ENCODE results near the gene CDC20.

GRCh38 chr1:43337588-43337987, 21.2 kb upstream of the CDC20 start, which contains the start of gene MPL:
- TF ChIP-seq, protein P1, sequence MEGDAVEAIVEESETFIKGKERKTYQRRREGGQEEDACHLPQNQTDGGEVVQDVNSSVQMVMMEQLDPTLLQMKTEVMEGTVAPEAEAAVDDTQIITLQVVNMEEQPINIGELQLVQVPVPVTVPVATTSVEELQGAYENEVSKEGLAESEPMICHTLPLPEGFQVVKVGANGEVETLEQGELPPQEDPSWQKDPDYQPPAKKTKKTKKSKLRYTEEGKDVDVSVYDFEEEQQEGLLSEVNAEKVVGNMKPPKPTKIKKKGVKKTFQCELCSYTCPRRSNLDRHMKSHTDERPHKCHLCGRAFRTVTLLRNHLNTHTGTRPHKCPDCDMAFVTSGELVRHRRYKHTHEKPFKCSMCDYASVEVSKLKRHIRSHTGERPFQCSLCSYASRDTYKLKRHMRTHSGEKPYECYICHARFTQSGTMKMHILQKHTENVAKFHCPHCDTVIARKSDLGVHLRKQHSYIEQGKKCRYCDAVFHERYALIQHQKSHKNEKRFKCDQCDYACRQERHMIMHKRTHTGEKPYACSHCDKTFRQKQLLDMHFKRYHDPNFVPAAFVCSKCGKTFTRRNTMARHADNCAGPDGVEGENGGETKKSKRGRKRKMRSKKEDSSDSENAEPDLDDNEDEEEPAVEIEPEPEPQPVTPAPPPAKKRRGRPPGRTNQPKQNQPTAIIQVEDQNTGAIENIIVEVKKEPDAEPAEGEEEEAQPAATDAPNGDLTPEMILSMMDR (IDR thresholded peaks at IDR 0.05): no peak
- no peak for TF ChIP-seq EZH2 (IDR thresholded peaks at IDR 0.05; ENCODE audit: borderline replicate concordance, insufficient read depth, low read depth, low read length, poor library complexity, severe bottlenecking)
